ENCODE results near the gene PARP4.

DNA sequence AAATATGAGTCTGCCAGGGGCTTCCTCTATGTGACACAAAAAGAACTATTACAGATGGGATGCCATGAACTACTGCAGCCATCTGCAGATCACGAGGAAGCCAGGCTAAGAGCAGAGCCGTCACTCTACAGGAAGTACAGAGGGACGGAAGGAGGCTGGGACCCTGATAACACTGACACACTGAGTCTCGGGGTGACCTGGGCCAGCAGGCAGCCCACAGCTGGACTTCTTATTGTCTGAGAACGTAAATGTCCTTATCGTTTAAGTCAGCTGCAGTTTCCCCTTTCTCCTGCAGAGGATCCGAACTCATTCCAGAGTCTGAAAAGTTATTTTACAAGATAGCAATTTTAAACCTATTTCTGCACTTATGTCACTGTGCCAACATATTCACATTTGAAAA is 20.7 kb downstream of the PARP4 start:
- TF ChIP-seq, protein P1, sequence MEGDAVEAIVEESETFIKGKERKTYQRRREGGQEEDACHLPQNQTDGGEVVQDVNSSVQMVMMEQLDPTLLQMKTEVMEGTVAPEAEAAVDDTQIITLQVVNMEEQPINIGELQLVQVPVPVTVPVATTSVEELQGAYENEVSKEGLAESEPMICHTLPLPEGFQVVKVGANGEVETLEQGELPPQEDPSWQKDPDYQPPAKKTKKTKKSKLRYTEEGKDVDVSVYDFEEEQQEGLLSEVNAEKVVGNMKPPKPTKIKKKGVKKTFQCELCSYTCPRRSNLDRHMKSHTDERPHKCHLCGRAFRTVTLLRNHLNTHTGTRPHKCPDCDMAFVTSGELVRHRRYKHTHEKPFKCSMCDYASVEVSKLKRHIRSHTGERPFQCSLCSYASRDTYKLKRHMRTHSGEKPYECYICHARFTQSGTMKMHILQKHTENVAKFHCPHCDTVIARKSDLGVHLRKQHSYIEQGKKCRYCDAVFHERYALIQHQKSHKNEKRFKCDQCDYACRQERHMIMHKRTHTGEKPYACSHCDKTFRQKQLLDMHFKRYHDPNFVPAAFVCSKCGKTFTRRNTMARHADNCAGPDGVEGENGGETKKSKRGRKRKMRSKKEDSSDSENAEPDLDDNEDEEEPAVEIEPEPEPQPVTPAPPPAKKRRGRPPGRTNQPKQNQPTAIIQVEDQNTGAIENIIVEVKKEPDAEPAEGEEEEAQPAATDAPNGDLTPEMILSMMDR (IDR thresholded peaks at IDR 0.05 in 8 of 11, conservative IDR thresholded peaks at IDR 0.05 in 3 of 11), result peak in 1 of 11 experiments; percentile 13
- peak in 1 of 3 donors; percentile 42 for TF ChIP-seq POLR2AphosphoS5 (IDR thresholded peaks at IDR 0.05)
